ENCODE measurements around the gene KMT2E. TPM values are rescaled to one million over a fixed set of nuclear protein-coding genes. Genes with fewer than 3 reads are reported as not detected.

Gene KMT2E, protein sequence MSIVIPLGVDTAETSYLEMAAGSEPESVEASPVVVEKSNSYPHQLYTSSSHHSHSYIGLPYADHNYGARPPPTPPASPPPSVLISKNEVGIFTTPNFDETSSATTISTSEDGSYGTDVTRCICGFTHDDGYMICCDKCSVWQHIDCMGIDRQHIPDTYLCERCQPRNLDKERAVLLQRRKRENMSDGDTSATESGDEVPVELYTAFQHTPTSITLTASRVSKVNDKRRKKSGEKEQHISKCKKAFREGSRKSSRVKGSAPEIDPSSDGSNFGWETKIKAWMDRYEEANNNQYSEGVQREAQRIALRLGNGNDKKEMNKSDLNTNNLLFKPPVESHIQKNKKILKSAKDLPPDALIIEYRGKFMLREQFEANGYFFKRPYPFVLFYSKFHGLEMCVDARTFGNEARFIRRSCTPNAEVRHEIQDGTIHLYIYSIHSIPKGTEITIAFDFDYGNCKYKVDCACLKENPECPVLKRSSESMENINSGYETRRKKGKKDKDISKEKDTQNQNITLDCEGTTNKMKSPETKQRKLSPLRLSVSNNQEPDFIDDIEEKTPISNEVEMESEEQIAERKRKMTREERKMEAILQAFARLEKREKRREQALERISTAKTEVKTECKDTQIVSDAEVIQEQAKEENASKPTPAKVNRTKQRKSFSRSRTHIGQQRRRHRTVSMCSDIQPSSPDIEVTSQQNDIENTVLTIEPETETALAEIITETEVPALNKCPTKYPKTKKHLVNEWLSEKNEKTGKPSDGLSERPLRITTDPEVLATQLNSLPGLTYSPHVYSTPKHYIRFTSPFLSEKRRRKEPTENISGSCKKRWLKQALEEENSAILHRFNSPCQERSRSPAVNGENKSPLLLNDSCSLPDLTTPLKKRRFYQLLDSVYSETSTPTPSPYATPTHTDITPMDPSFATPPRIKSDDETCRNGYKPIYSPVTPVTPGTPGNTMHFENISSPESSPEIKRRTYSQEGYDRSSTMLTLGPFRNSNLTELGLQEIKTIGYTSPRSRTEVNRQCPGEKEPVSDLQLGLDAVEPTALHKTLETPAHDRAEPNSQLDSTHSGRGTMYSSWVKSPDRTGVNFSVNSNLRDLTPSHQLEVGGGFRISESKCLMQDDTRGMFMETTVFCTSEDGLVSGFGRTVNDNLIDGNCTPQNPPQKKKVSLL (N-terminal part only)
- total RNA-seq = 30.9 and 50.9 TPM in 2 replicates

DNA sequence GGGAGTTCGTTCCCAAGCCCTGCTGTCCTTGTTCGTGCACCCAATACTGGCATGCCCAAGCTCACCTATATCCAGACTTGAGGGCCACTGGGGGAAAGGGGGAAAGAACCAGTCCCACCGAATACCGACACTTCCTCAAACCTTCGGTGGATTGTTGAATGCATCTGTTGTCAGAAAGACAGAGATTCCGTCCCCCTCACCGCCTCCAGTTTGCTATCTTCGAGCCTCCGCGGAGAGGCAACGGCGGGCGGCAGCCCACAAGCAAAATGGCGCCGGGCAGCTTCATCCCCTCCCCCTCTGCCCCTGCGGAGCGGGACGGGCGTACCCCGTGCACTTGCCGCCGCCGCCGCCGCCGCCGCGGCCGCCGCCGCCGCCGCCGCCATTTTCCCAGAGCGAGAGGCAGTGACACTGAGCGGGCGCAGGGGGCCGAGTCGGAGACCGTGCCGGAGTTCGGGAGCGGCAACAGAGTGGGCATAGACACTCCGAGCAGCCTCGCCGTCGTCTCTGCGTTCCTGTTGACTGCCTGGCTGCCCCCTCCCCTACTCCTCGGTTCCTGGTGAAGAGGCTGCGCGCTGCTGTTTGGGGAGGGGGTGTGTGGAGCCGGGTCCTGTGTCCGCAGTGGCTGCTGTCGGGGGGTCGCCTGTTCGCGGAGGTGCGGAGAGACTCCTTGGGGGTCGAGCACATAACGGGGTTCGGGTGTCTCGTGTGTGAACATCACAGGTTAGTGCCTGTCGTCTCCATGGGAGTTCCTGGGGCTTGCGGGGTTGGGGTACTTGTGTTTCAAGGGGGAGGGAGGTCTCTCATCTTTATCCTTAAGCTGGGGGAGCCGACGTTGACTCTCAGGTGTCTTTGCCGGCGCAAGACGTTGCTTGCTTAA is at the start of gene KMT2E:
Gene KMT2E, plus strand, starts transcription at position 390 of the 877 bp plus-strand sequence. CDS start 26,748 bp downstream, outside the sequence.

Measured in cardiac atrium fibroblast (primary cell).